Erythroblast (primary cell): ENCODE results near the gene GALNT18.

Source experiments
- GATA1 ChIP-seq: IDR thresholded peaks from 2 replicates; pipeline ENCODE4 v1.6.1; 2011; ENCODE audit warnings: low read depth, mild to moderate bottlenecking, control low read depth, low read length, moderate library complexity
- POLR2A ChIP-seq: IDR thresholded peaks from 2 replicates; pipeline ENCODE4 v1.6.1; 2011; ENCODE audit warnings: mild to moderate bottlenecking, low read length

GRCh38 chr11:11345099-11345498 lies 276.7 kb downstream of the GALNT18 start:
- no peak for TF ChIP-seq POLR2A
- no peak for TF ChIP-seq GATA1
